Epithelial cell of esophagus (primary cell): ENCODE measurements around the gene ERVV-1.
"Not testable (repeated sequence)": the region's sequence is repeated elsewhere in the genome, so short reads cannot be mapped to it uniquely, and the experiment has no call there.

ENCODE experiments used
- DNase-seq: peaks from one replicate; pipeline ENCODE4 v3.0.0; 2010; ENCODE audit warnings: low read depth
- H3K4me3 ChIP-seq: 2 replicates; pipeline ENCODE4 v1.5.1; 2011; ENCODE audit warnings: mild to moderate bottlenecking, low read length, control low read depth
- CTCF ChIP-seq: IDR thresholded peaks from 2 replicates; pipeline ENCODE4 v1.5.1; 2011; ENCODE audit warnings: low read depth, mild to moderate bottlenecking, low read length, control low read depth, inconsistent platforms; ENCODE audit not compliant: insufficient read depth; ENCODE audit errors: missing control alignments

The ERVV-1 gene

GRCh38 chr19:53015730-53016129 lies 2.0 kb downstream of the ERVV-1 start:
- H3K4me3 ChIP-seq = no peak overlapping the region
- TF ChIP-seq CTCF = no peak
- DNase-seq = no peak

GRCh38 chr19:53019684-53020083 lies 6.0 kb downstream of the ERVV-1 start:
- H3K4me3 ChIP-seq = no peak overlapping the region
- DNase-seq = peak; percentile 38
- TF ChIP-seq CTCF = no peak

- H3K4me3 ChIP-seq, DNase-seq: not testable (repeated sequence)
Measured at GRCh38 chr19:53028306-53028705, 14.6 kb downstream of the ERVV-1 start.

- no peak for DNase-seq
- H3K4me3 ChIP-seq = no peak overlapping the region
- no peak for TF ChIP-seq CTCF
Measured at GRCh38 chr19:53034054-53034453, 20.3 kb downstream of the ERVV-1 start.

- no peak overlapping the region for H3K4me3 ChIP-seq
- no peak for TF ChIP-seq CTCF
- peak; percentile 29 for DNase-seq
Measured at GRCh38 chr19:53034948-53035675, 21.4 kb downstream of the ERVV-1 start.

GRCh38 chr19:53037101-53038097 lies 23.7 kb downstream of the ERVV-1 start:
- TF ChIP-seq CTCF = no peak
- H3K4me3 ChIP-seq = peak overlapping the region; percentile 67
- peak; percentile 73 for DNase-seq

GRCh38 chr19:53041366-53041765 lies 27.6 kb downstream of the ERVV-1 start:
- DNase-seq = peak; percentile 51
- TF ChIP-seq CTCF = no peak
- no peak overlapping the region for H3K4me3 ChIP-seq
